ENCODE results near the gene FGF12.

The FGF12 gene

GRCh38 chr3:192273001-192273696, 454.2 kb downstream of the FGF12 start:
- Histone ChIP-seq H2BK12ac (ENCODE audit: low read length) (no peak overlapping the region), H3K9ac (ENCODE audit: low read depth, low read length, poor library complexity) (no peak overlapping the region), H3K23ac (ENCODE audit: low read depth, low read length, poor library complexity) (no peak overlapping the region), H3K9me3 (replicated peaks in 1 of 2; ENCODE audit: control insufficient read depth in 2 of 2, insufficient read depth in 1 of 2, low read depth in 1 of 2, low read length in 2 of 2) (no peaks in the 10 kb centered on the region), H2AK5ac (ENCODE audit: low read depth, low read length) (no peak overlapping the region), H3K4me1 (ENCODE audit: control insufficient read depth in 2 of 2, insufficient read depth in 1 of 2, low read depth in 1 of 2, low read length in 2 of 2) (no peaks in the 10 kb centered on the region), H3K4me3 (ENCODE audit: low read length in 2 of 2) (no peak overlapping the region), H3K4me2 (ENCODE audit: insufficient read depth, low read length, poor library complexity, severe bottlenecking) (no peak overlapping the region), H4K91ac (ENCODE audit: low read depth, low read length, poor library complexity) (no peak overlapping the region), H3K14ac (ENCODE audit: low read length) (no peak overlapping the region), H2AFZ (ENCODE audit: low read length) (no peak overlapping the region), H3K4ac (ENCODE audit: low read length) (no peak overlapping the region), H2BK5ac (ENCODE audit: low read length) (no peak overlapping the region), H2BK120ac (ENCODE audit: low read depth, low read length) (no peak overlapping the region), H3K79me1 (ENCODE audit: low read depth, low read length) (no peaks in the 10 kb centered on the region), H3K36me3 (replicated peaks in 1 of 2; ENCODE audit: control insufficient read depth in 2 of 2, insufficient read depth in 2 of 2, low read length in 2 of 2) (no peaks in the 10 kb centered on the region), H3K18ac (ENCODE audit: low read length) (no peak overlapping the region), H2BK15ac (ENCODE audit: low read length) (no peak overlapping the region), H3K27me3 (ENCODE audit: control insufficient read depth in 3 of 3, insufficient read depth in 3 of 3, low read depth in 1 of 3, low read length in 3 of 3) (no peaks in the 10 kb centered on the region), H3K27ac (replicated peaks; ENCODE audit: low read length) (no peak overlapping the region), H4K8ac (ENCODE audit: low read depth, low read length) (no peak overlapping the region)
- no peak for DNase-seq (ENCODE audit: low spot score)
- WGBS, 2 donors (ENCODE audit: extremely low coverage in 2 of 2, insufficient read length in 2 of 2, insufficient replicate concordance in 1 of 2): no CpG with 5 or more reads among the region's 3 CpGs

DNA sequence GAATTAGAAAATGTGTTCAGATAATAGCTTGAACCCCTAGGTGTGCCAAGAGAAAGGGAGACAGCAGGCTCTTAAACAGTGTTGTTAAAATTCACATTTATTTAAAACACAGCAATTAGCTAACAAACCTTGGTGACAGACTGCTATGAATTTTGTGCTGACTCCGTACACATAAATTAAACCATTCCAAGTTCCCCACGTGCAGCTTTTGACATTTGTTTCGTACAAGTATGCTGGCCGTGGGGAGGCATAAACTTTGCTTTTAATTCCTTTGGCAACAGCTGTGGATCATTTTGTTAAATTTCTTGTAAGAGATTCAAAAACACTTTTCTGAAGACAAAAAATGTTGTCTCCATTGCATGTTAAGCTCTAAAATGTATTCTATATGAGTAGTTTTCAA, 465.3 kb downstream of the FGF12 start:
- no peak overlapping the region for H3K4me3 ChIP-seq (ENCODE audit: low read length in 2 of 2)
- no peak overlapping the region for H2BK15ac ChIP-seq (ENCODE audit: low read length)
- no peak overlapping the region for H2AK5ac ChIP-seq (ENCODE audit: low read depth, low read length)
- no peak overlapping the region for H3K9ac ChIP-seq (ENCODE audit: low read depth, low read length, poor library complexity)
- no peak overlapping the region for H4K8ac ChIP-seq (ENCODE audit: low read depth, low read length)
- H3K23ac ChIP-seq (ENCODE audit: low read depth, low read length, poor library complexity): no peak overlapping the region
- H4K91ac ChIP-seq (ENCODE audit: low read depth, low read length, poor library complexity): no peak overlapping the region
- no peaks in the 10 kb centered on the region for H3K9me3 ChIP-seq (replicated peaks in 1 of 2; ENCODE audit: control insufficient read depth in 2 of 2, insufficient read depth in 1 of 2, low read depth in 1 of 2, low read length in 2 of 2)
- no peak overlapping the region for H3K4ac ChIP-seq (ENCODE audit: low read length)
- H2BK12ac ChIP-seq (ENCODE audit: low read length): no peak overlapping the region
- no peak overlapping the region for H2BK120ac ChIP-seq (ENCODE audit: low read depth, low read length)
- no peak overlapping the region for H3K4me2 ChIP-seq (ENCODE audit: insufficient read depth, low read length, poor library complexity, severe bottlenecking)
- DNase-seq (ENCODE audit: low spot score): no peak
- no peak overlapping the region for H3K18ac ChIP-seq (ENCODE audit: low read length)
- no peaks in the 10 kb centered on the region for H3K27me3 ChIP-seq (ENCODE audit: control insufficient read depth in 3 of 3, insufficient read depth in 3 of 3, low read depth in 1 of 3, low read length in 3 of 3)
- no peaks in the 10 kb centered on the region for H3K36me3 ChIP-seq (replicated peaks in 1 of 2; ENCODE audit: control insufficient read depth in 2 of 2, insufficient read depth in 2 of 2, low read length in 2 of 2)
- no peaks in the 10 kb centered on the region for H3K79me1 ChIP-seq (ENCODE audit: low read depth, low read length)
- H3K14ac ChIP-seq (ENCODE audit: low read length): no peak overlapping the region
- no peaks in the 10 kb centered on the region for H3K4me1 ChIP-seq (ENCODE audit: control insufficient read depth in 2 of 2, insufficient read depth in 1 of 2, low read depth in 1 of 2, low read length in 2 of 2)
- no peak overlapping the region for H2AFZ ChIP-seq (ENCODE audit: low read length)
- H2BK5ac ChIP-seq (ENCODE audit: low read length): no peak overlapping the region
- H3K27ac ChIP-seq (replicated peaks; ENCODE audit: low read length): no peak overlapping the region
- no CpG with 5 or more reads among the region's 4 CpGs for WGBS, 2 donors (ENCODE audit: extremely low coverage in 2 of 2, insufficient read length in 2 of 2, insufficient replicate concordance in 1 of 2)

- DNase-seq (ENCODE audit: low spot score): no peak
- Histone ChIP-seq H2AK5ac (ENCODE audit: low read depth, low read length) (no peak overlapping the region), H3K79me1 (ENCODE audit: low read depth, low read length) (no peaks in the 10 kb centered on the region), H3K9me3 (replicated peaks in 1 of 2; ENCODE audit: control insufficient read depth in 2 of 2, insufficient read depth in 1 of 2, low read depth in 1 of 2, low read length in 2 of 2) (no peaks in the 10 kb centered on the region), H2BK5ac (ENCODE audit: low read length) (no peak overlapping the region), H3K4ac (ENCODE audit: low read length) (no peak overlapping the region), H2BK120ac (ENCODE audit: low read depth, low read length) (no peak overlapping the region), H4K8ac (ENCODE audit: low read depth, low read length) (no peak overlapping the region), H4K91ac (ENCODE audit: low read depth, low read length, poor library complexity) (no peak overlapping the region), H3K14ac (ENCODE audit: low read length) (no peak overlapping the region), H3K4me3 (ENCODE audit: low read length in 2 of 2) (no peak overlapping the region), H3K27ac (replicated peaks; ENCODE audit: low read length) (no peak overlapping the region), H3K23ac (ENCODE audit: low read depth, low read length, poor library complexity) (no peak overlapping the region), H3K18ac (ENCODE audit: low read length) (no peak overlapping the region), H3K9ac (ENCODE audit: low read depth, low read length, poor library complexity) (no peak overlapping the region), H3K27me3 (ENCODE audit: control insufficient read depth in 3 of 3, insufficient read depth in 3 of 3, low read depth in 1 of 3, low read length in 3 of 3) (no peaks in the 10 kb centered on the region), H2BK12ac (ENCODE audit: low read length) (no peak overlapping the region), H2BK15ac (ENCODE audit: low read length) (no peak overlapping the region), H3K4me1 (ENCODE audit: control insufficient read depth in 2 of 2, insufficient read depth in 1 of 2, low read depth in 1 of 2, low read length in 2 of 2) (no peaks in the 10 kb centered on the region), H3K36me3 (replicated peaks in 1 of 2; ENCODE audit: control insufficient read depth in 2 of 2, insufficient read depth in 2 of 2, low read length in 2 of 2) (no peaks in the 10 kb centered on the region), H2AFZ (ENCODE audit: low read length) (no peak overlapping the region), H3K4me2 (ENCODE audit: insufficient read depth, low read length, poor library complexity, severe bottlenecking) (no peak overlapping the region)
- no CpG with 5 or more reads among the region's 3 CpGs for WGBS, 2 donors (ENCODE audit: extremely low coverage in 2 of 2, insufficient read length in 2 of 2, insufficient replicate concordance in 1 of 2)
Observed at GRCh38 chr3:192261135-192261534, 466.2 kb downstream of the FGF12 start.

- H4K91ac ChIP-seq (ENCODE audit: low read depth, low read length, poor library complexity): no peak overlapping the region
- no peak overlapping the region for H3K4me2 ChIP-seq (ENCODE audit: insufficient read depth, low read length, poor library complexity, severe bottlenecking)
- no peak overlapping the region for H2BK15ac ChIP-seq (ENCODE audit: low read length)
- no peaks in the 10 kb centered on the region for H3K79me1 ChIP-seq (ENCODE audit: low read depth, low read length)
- DNase-seq (ENCODE audit: low spot score): no peak
- H3K4ac ChIP-seq (ENCODE audit: low read length): no peak overlapping the region
- no peak overlapping the region for H2AK5ac ChIP-seq (ENCODE audit: low read depth, low read length)
- H3K23ac ChIP-seq (ENCODE audit: low read depth, low read length, poor library complexity): no peak overlapping the region
- no peak overlapping the region for H2BK12ac ChIP-seq (ENCODE audit: low read length)
- H3K18ac ChIP-seq (ENCODE audit: low read length): no peak overlapping the region
- no peaks in the 10 kb centered on the region for H3K27me3 ChIP-seq (ENCODE audit: control insufficient read depth in 3 of 3, insufficient read depth in 3 of 3, low read depth in 1 of 3, low read length in 3 of 3)
- H2BK5ac ChIP-seq (ENCODE audit: low read length): no peak overlapping the region
- H3K27ac ChIP-seq (replicated peaks; ENCODE audit: low read length): no peak overlapping the region
- no peak overlapping the region for H2AFZ ChIP-seq (ENCODE audit: low read length)
- H3K9ac ChIP-seq (ENCODE audit: low read depth, low read length, poor library complexity): no peak overlapping the region
- WGBS, 2 donors (ENCODE audit: extremely low coverage in 2 of 2, insufficient read length in 2 of 2, insufficient replicate concordance in 1 of 2): no CpG with 5 or more reads among the region's 5 CpGs
- H2BK120ac ChIP-seq (ENCODE audit: low read depth, low read length): no peak overlapping the region
- H3K9me3 ChIP-seq (replicated peaks in 1 of 2; ENCODE audit: control insufficient read depth in 2 of 2, insufficient read depth in 1 of 2, low read depth in 1 of 2, low read length in 2 of 2): no peaks in the 10 kb centered on the region
- H3K4me1 ChIP-seq (ENCODE audit: control insufficient read depth in 2 of 2, insufficient read depth in 1 of 2, low read depth in 1 of 2, low read length in 2 of 2): no peaks in the 10 kb centered on the region
- no peak overlapping the region for H4K8ac ChIP-seq (ENCODE audit: low read depth, low read length)
- H3K14ac ChIP-seq (ENCODE audit: low read length): no peak overlapping the region
- H3K4me3 ChIP-seq (ENCODE audit: low read length in 2 of 2): no peak overlapping the region
- no peaks in the 10 kb centered on the region for H3K36me3 ChIP-seq (replicated peaks in 1 of 2; ENCODE audit: control insufficient read depth in 2 of 2, insufficient read depth in 2 of 2, low read length in 2 of 2)
Observed at GRCh38 chr3:192260116-192261010, 467.0 kb downstream of the FGF12 start.
